ENCODE measurements around the gene CENPA. TPM values are rescaled to one million over a fixed set of nuclear protein-coding genes. Genes with fewer than 3 reads are reported as not detected.

Gene CENPA
- total RNA-seq, 1 experiment from 2014 or later = 45.8 TPM

- H3K36me3 ChIP-seq (ENCODE audit: control insufficient read depth in 1 of 2, insufficient read depth in 2 of 2, low read length in 2 of 2) = peaks cover 0 to 19% of the 10 kb centered on the region in 2 experiments; a peak in 1 of 4 replicates
- intact Hi-C loops (cut with micrococcal nuclease) = no loop called here
- no peaks in the 10 kb centered on the region for H3K9me3 ChIP-seq (ENCODE audit: control insufficient read depth in 1 of 2, insufficient read depth in 1 of 2, low read depth in 1 of 2, low read length in 2 of 2)
- H3K27ac ChIP-seq (ENCODE audit: low read depth, low read length) = no peak overlapping the region
- ChIA-PET POLR2A (no interaction called here), RAD21 (ENCODE audit: low non-redundant PET in 1 of 2, low total read pairs in 2 of 2, uncharacterized antibody in 2 of 2, unreplicated experiment in 2 of 2) (no interaction called here), CTCF (no interaction called here)
- no peak overlapping the region for H2AFZ ChIP-seq (ENCODE audit: low read depth, low read length, poor library complexity, severe bottlenecking)
- no peak overlapping the region for H3K4me3 ChIP-seq (replicated peaks in 1 of 2; ENCODE audit: low read depth in 1 of 2, low read length in 2 of 2)
- no peaks in the 10 kb centered on the region for H3K27me3 ChIP-seq (ENCODE audit: insufficient read depth, low read length)
- H3K4me2 ChIP-seq (ENCODE audit: low read length) = peak overlapping the region; percentile 20; the same call in 1 of the 2 replicates
- TF ChIP-seq ATF3 (IDR thresholded peaks at IDR 0.05) = no peak
- no peak for TF ChIP-seq POLR2A (IDR thresholded peaks at IDR 0.05; ENCODE audit: borderline replicate concordance, extremely low read depth, insufficient read depth, insufficient read length)
- no peak for TF ChIP-seq ELF1 (IDR thresholded peaks at IDR 0.05; ENCODE audit: borderline replicate concordance, low read depth)
- no peak for TF ChIP-seq YY1 (IDR thresholded peaks at IDR 0.05; ENCODE audit: extremely low read depth, insufficient replicate concordance, low read depth, low read length)
- no peak for TF ChIP-seq CBX3 (IDR thresholded peaks at IDR 0.05; ENCODE audit: low read depth)
- TF ChIP-seq ZNF274 (IDR thresholded peaks at IDR 0.05; ENCODE audit: low read depth, low read length) = no peak
- no peak for TF ChIP-seq POLR2AphosphoS5 (IDR thresholded peaks at IDR 0.05; ENCODE audit: low read depth, low read length)
- no peak for TF ChIP-seq EGR1 (IDR thresholded peaks at IDR 0.05; ENCODE audit: low read depth)
- TF ChIP-seq SRF (IDR thresholded peaks at IDR 0.05; ENCODE audit: low read depth) = no peak
- no peak for TF ChIP-seq EZH2phosphoT487 (IDR thresholded peaks at IDR 0.05; ENCODE audit: borderline replicate concordance)
- TF ChIP-seq ZBTB33 (IDR thresholded peaks at IDR 0.05; ENCODE audit: extremely low read depth, insufficient replicate concordance, low read length) = no peak
- no peak for TF ChIP-seq SP1 (IDR thresholded peaks at IDR 0.05; ENCODE audit: low read depth)
- no TSS peak for BruUV-seq (replicated peaks)
- H3K4me1 ChIP-seq (ENCODE audit: control insufficient read depth in 1 of 2, insufficient read depth in 2 of 2, low read length in 2 of 2) = peaks cover 51 to 56% of the 10 kb centered on the region in 2 experiments
- H3K79me2 ChIP-seq (ENCODE audit: insufficient read depth, low read length) = peaks cover 73% of the 10 kb centered on the region
- no peak for ATAC-seq
- no peaks in the 10 kb centered on the region for H3K9me2 ChIP-seq (ENCODE audit: insufficient read depth)
- H3K9ac ChIP-seq (ENCODE audit: low read length) = peak overlapping the region; percentile 19; the same call in 1 of the 2 replicates
- no peak for DNase-seq (ENCODE audit: low read depth, low spot score)
- H4K20me1 ChIP-seq (ENCODE audit: insufficient read depth) = no peaks in the 10 kb centered on the region; the same call in 1 of the 2 replicates
These were observed 13.5 kb upstream of the CENPA start for GRCh38 chr2:26772064-26773001.

All from HCT116 (cell line).